Activated CD4-positive, alpha-beta T cell treated with anti-CD3 and anti-CD28 coated beads for 48 hours (primary cell): ENCODE measurements around the gene LRRC74B.
A peak's percentile ranks its signal among the peaks of the same experiment; 100 is the strongest.
"Not testable (repeated sequence)": the region's sequence is repeated elsewhere in the genome, so short reads cannot be mapped to it uniquely, and the experiment has no call there.

Experiments
- DNase-seq: peaks from one replicate; pipeline ENCODE4 v3.0.0-alpha.2; 2020

Gene LRRC74B

GRCh38 chr22:21032868-21033688 lies 12.7 kb upstream of the LRRC74B start:
- no peak for DNase-seq

- no peak for DNase-seq
These were observed 11.9 kb upstream of the LRRC74B start for GRCh38 chr22:21033895-21034294.

GRCh38 chr22:21034989-21035388 lies 10.8 kb upstream of the LRRC74B start:
- DNase-seq: no peak

GRCh38 chr22:21038405-21038804 lies 7.3 kb upstream of the LRRC74B start:
- no peak for DNase-seq

- DNase-seq: not testable (repeated sequence)
These were observed 6.6 kb upstream of the LRRC74B start for GRCh38 chr22:21039158-21039557.

- DNase-seq: no peak
These were observed 3.8 kb upstream of the LRRC74B start for GRCh38 chr22:21041937-21042336.

GRCh38 chr22:21042978-21043859 lies 2.5 kb upstream of the LRRC74B start:
- no peak for DNase-seq

GRCh38 chr22:21043860-21044535 lies 1.7 kb upstream of the LRRC74B start:
- no peak for DNase-seq

GRCh38 chr22:21044931-21045584 lies 688 bp upstream of the LRRC74B start:
- DNase-seq: peak; percentile 15

- no peak for DNase-seq
These were observed 1.4 kb downstream of the LRRC74B start for GRCh38 chr22:21047035-21047661.

GRCh38 chr22:21047730-21048129 lies 2.0 kb downstream of the LRRC74B start:
- no peak for DNase-seq

- DNase-seq: not testable (repeated sequence)
These were observed 2.7 kb downstream of the LRRC74B start for GRCh38 chr22:21048448-21048847.

GRCh38 chr22:21048965-21049364 lies 3.2 kb downstream of the LRRC74B start:
- not testable (repeated sequence) for DNase-seq

GRCh38 chr22:21051145-21051830 lies 5.5 kb downstream of the LRRC74B start:
- no peak for DNase-seq

- DNase-seq: no peak
These were observed 6.2 kb downstream of the LRRC74B start for GRCh38 chr22:21051831-21052400.

- DNase-seq: no peak
These were observed 7.1 kb downstream of the LRRC74B start for GRCh38 chr22:21052715-21053459.

GRCh38 chr22:21054046-21054713 lies 8.4 kb downstream of the LRRC74B start:
- DNase-seq: no peak

GRCh38 chr22:21054714-21055563 lies 9.2 kb downstream of the LRRC74B start:
- no peak for DNase-seq

- no peak for DNase-seq
These were observed 9.8 kb downstream of the LRRC74B start for GRCh38 chr22:21055564-21055834.
